ENCODE results near the gene MYH11. TPM values are rescaled to one million over a fixed set of nuclear protein-coding genes. Genes with fewer than 3 reads are reported as not detected.

MYH11 gene
- total and polyA plus RNA-seq, 10 of the 15 experiments (the other 5 are each of a cell fraction or from before 2014, with no cell fraction given), result 0.01 to 1.9 (median 0.13) TPM; not detected in 1

GRCh38 chr16:15660203-15660601, 196.6 kb downstream of the MYH11 start (continued):
- TF ChIP-seq, protein P1, sequence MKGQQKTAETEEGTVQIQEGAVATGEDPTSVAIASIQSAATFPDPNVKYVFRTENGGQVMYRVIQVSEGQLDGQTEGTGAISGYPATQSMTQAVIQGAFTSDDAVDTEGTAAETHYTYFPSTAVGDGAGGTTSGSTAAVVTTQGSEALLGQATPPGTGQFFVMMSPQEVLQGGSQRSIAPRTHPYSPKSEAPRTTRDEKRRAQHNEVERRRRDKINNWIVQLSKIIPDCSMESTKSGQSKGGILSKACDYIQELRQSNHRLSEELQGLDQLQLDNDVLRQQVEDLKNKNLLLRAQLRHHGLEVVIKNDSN (IDR thresholded peaks at IDR 0.05; ENCODE audit: borderline replicate concordance, extremely low read length, insufficient read depth, low read depth, low read length), result no peak
- TF ChIP-seq TCF7 (IDR thresholded peaks at IDR 0.05; ENCODE audit: borderline replicate concordance), result no peak
- TF ChIP-seq RCOR1 (conservative IDR thresholded peaks at IDR 0.05; ENCODE audit: low read depth, low read length), result no peak
- TF ChIP-seq BRCA1 (IDR thresholded peaks at IDR 0.05; ENCODE audit: low read depth, low read length), result no peak
- TF ChIP-seq JUND (IDR thresholded peaks at IDR 0.05; ENCODE audit: low read depth, low read length), result no peak
- no peak for TF ChIP-seq GABPA (IDR thresholded peaks at IDR 0.05; ENCODE audit: low read depth)
- TF ChIP-seq ZBTB40 (IDR thresholded peaks at IDR 0.05; ENCODE audit: borderline replicate concordance), result no peak
